Activated T-cell treated with anti-CD3 and anti-CD28 coated beads, Interleukin-2, amount 50 U/mL, for 24 hours (primary cell): ENCODE data around the gene TOR2A.

ENCODE experiments used
- DNase-seq: peaks from one replicate; pipeline ENCODE4 v3.0.0-alpha.2; 2020
- H3K27ac Mint-ChIP-seq: 2 replicates; pipeline ENCODE4 v1.8.0; 2020; ENCODE audit warnings: mild to moderate bottlenecking, mixed read lengths
- H3K27me3 Mint-ChIP-seq: 2 replicates; pipeline ENCODE4 v1.8.0; 2020; ENCODE audit warnings: mixed read lengths
- H3K36me3 Mint-ChIP-seq: 2 replicates; pipeline ENCODE4 v1.8.0; 2020; ENCODE audit warnings: low read depth, mixed read lengths
- H3K4me1 Mint-ChIP-seq: 2 replicates; pipeline ENCODE4 v1.8.0; 2020; ENCODE audit warnings: low read depth, mixed read lengths
- H3K4me3 Mint-ChIP-seq: 2 replicates; pipeline ENCODE4 v1.8.0; 2020; ENCODE audit warnings: mild to moderate bottlenecking, moderate library complexity, mixed read lengths
- H3K9me3 Mint-ChIP-seq: 2 replicates; pipeline ENCODE4 v1.8.0; 2020; ENCODE audit warnings: mixed read lengths

Gene TOR2A

DNA sequence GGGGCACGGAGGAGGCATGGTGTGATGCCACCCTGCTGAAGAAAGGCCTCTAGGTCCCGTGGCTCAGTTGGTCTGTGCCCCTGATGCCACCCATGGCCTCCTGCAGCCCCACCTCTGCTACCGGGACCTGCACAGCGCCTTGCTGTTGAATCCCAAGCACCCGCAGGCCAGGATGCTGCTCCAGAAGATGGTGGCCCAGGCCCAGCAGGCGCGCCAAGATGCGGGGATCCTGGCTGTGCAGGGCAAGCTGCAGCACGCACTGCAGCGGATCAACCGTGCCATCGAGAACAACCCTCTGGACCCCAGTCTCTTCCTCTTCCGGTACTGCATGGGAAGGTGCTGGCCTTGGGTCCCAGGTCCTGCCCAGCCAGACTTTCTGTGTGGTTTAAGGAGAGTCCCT lies 12.1 kb downstream of the TOR2A start:
- DNase-seq: no peak
- H3K27ac Mint-ChIP-seq: no peak overlapping the region
- H3K36me3 Mint-ChIP-seq: no peaks in the 10 kb centered on the region
- no peaks in the 10 kb centered on the region for H3K27me3 Mint-ChIP-seq
- H3K4me3 Mint-ChIP-seq: no peak overlapping the region
- no peaks in the 10 kb centered on the region for H3K9me3 Mint-ChIP-seq
- peaks cover 20% of the 10 kb centered on the region for H3K4me1 Mint-ChIP-seq

DNA sequence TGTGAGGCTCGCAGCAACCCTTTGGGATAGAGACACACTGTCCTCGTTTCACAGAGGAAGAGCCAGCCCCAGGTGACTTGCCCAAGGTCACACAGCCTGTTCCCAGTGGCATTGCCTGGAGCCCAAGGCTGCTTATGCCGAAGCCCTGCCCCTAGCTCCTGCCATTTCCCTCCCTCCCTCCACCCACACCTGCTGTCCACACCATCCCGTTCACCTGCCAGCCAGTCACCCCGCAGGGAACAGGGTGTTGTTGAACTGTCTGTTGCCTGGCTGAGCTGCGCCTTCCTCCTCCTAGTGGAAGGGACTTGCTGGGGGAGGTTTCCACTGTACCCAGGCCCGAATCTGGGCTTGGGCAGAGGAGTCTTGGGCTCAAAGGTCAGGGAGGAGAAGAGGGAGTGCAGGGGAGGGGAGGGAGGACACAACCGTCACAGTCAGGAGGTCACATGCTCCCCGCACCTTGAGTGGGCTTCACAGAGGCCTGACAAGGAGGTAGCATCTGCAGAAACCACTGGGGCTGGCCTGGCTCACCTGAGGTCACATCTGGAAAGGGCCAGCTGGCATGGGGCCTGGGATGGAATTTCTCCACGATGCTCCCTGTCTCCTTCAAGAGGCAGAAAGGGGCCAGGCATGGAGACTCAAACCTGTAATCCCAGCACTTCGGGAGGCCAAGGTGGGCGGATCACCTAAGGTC lies 12.9 kb downstream of the TOR2A start:
- Mint-ChIP-seq H3K27ac (no peak overlapping the region), H3K27me3 (no peaks in the 10 kb centered on the region), H3K9me3 (no peaks in the 10 kb centered on the region), H3K4me3 (no peak overlapping the region), H3K4me1 (peaks cover 20% of the 10 kb centered on the region), H3K36me3 (no peaks in the 10 kb centered on the region)
- DNase-seq: no peak

DNA sequence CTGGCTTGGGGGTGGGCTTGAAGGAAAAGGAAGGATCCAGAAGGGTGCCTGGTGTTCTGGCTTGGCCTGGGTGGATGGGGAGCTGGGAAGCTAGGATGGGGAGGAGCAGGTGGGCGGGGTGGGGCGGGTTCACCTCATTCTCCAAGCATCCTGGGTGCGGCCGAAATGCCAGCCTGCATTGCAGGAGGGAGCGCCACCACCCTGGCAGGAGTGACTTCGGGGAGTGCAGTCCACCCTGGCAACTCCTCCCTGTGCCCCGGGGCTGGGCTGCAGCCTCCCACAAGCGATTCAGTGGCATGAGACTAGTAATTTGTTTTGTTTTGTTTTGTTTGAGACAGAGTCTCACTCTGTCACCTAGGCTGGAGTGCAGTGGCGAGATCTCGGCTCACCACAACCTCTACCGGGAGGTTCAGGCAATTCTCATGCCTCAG lies 13.7 kb downstream of the TOR2A start:
- H3K4me1 Mint-ChIP-seq: peaks cover 21% of the 10 kb centered on the region
- peak overlapping the region; percentile 66 for H3K27ac Mint-ChIP-seq
- no peak overlapping the region for H3K4me3 Mint-ChIP-seq
- no peak for DNase-seq
- no peaks in the 10 kb centered on the region for H3K9me3 Mint-ChIP-seq
- H3K36me3 Mint-ChIP-seq: no peaks in the 10 kb centered on the region
- no peaks in the 10 kb centered on the region for H3K27me3 Mint-ChIP-seq

DNA sequence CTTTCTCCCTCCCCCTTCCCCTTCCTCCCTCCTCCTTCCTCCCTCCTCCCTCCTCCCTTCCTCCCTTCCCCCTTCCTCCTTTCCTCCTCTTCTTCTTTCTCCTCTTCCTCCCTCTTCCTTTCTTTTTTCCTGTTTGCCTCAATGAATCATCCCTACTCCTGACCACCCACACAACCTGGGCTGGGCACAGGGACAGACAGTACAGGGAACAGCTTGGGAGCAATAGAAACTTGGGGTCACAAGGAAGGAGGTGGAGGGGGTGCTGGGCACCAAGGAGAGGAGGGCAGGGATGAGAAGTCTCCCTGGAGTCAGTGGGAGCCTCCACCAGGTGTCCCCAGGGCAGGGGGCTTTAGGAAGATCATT lies 14.2 kb downstream of the TOR2A start:
- Mint-ChIP-seq H3K4me3 (no peak overlapping the region), H3K4me1 (peaks cover 26% of the 10 kb centered on the region), H3K36me3 (no peaks in the 10 kb centered on the region), H3K27me3 (no peaks in the 10 kb centered on the region), H3K27ac (peak overlapping the region; percentile 66), H3K9me3 (no peaks in the 10 kb centered on the region)
- no peak for DNase-seq

DNA sequence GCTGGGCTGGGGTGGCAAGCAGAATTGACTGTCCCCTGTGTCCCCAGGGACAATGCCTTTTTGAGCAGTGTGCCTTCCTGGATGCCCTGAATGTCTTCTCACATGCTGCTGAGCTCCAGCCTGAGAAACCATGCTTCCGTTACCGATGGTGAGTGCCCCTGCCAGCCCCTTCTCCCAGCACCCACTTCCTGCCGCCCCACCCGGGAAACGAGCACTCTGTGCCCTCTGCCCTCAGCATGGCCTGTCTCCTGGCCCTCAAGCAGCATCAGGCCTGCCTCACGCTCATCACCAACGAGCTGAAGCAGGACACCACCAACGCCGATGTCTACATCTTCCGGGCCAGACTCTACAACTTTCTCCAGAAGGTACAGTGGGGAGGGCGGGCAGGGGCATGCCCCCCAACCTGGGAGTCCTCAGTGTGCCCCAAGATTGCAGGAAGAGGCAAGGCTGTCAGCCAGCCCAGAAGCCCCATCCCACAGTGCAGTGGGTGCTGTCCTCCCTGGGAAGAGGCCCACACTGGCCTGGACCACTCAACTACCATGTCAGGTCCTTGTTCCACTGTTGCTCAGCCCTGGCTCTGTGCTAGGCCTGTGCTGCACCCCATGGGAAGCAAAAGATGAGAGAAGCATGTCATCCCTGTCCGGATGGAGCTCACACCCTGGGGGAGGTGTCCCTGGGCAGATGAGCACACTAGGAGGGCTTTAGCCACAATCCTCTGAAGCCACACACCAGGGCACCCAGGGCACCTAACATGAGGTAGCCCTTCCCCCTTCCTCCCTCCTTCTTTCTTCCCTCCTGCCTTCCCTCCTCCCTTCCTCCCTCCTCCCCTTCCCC lies 14.8 kb downstream of the TOR2A start:
- Mint-ChIP-seq H3K4me1 (peaks cover 29% of the 10 kb centered on the region), H3K4me3 (no peak overlapping the region), H3K9me3 (no peaks in the 10 kb centered on the region), H3K27me3 (no peaks in the 10 kb centered on the region), H3K27ac (peak overlapping the region; percentile 85), H3K36me3 (peaks cover 3% of the 10 kb centered on the region)
- peak; percentile 46 for DNase-seq

DNA sequence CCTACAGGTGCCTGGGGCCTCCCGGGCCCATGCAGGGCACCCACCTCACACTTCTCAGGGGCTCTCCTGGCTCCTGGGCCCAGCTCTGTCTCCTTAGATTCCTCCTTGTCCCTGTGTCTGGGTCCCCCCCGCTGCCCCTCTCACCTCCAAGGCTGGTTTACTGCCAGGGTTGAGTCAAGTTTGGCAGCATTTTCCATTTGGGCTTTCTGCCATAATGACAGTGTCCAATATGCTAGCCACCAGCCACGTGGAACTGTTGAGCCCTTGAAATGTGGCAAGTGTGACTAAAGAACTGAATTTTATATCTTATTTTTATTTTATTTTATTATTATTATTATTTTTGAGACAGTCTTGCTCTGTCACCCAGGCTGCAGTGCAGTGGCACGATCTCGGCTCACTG lies 17.3 kb downstream of the TOR2A start:
- Mint-ChIP-seq H3K4me3 (no peak overlapping the region), H3K9me3 (no peaks in the 10 kb centered on the region)

DNA sequence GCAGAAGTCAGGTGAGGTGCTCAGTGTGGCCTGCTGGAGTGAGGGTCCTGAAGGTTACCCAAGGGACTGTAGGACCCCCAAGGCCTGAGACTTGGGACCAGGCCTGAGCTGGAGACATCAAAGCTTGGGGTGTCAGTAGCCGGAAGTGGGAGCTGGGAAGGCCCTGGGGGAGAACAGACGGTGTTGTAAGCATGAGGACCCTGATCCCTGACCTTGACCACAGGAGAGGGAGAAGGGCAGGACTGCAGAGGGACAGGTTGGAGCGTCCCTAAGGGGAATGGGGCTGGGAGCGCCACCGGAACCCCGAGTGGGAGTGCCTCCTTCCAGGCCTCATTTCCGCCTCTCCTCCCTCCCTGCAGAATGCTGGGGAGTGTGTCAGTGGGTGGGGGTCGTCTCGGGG lies 18.7 kb downstream of the TOR2A start:
- peaks cover 10% of the 10 kb centered on the region for H3K36me3 Mint-ChIP-seq
- no peak for DNase-seq

More for the DNA sequence above, 17.3 kb downstream of the TOR2A start:
- Mint-ChIP-seq H3K27ac (no peak overlapping the region), H3K4me1 (peaks cover 34% of the 10 kb centered on the region), H3K36me3 (peaks cover 9% of the 10 kb centered on the region), H3K27me3 (no peaks in the 10 kb centered on the region)
- DNase-seq: no peak

DNA sequence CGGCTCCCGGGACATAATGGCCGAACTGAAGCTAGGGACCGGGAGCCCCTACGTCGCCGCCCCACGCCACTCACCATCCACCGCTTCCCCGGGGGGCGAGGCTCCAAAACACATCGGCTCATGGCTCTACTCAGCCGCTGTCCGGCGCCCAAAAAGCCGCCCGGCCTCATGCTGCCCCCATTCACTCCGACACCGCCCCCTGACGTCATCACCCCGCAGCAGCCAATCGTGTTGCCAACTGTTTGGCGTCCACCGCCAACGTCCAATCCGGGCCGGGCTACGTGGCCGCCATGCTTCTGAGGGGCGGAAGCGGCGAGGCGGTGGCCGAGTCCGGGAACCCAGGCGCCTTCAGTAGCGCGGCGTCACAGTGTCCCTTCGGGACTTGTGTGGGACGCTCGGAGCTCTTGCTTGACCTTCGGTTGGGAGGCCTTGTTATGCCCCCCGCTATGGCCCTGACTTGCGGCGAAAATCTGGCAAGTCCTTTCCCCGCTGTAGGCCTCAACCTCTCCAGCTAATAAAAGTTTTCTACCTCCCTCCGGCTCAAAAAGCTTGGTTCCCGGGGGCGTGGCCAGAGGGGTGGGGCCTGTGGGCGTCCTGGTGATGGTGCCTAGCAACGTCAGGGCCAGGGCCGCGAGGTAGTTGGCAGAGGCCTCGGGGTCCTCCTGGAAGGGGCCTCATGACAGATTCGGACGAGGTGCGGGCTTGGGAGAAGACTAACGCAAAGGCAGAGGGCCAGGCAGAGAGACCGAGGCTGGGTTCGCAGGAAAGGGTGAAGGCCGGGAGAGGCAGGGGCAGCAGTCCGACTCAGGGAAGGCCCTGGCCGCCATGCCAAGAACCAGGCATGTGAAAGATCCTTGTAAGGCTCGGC lies 19.4 kb downstream of the TOR2A start, which contains the start of the genes PTRH1 and TTC16:
Gene PTRH1 (minus strand): TSS at position 194 of the 868 bp plus-strand sequence. CDS start 24 bp downstream, at position 170.
Gene TTC16 (plus strand): TSS at position 610 of the 868 bp plus-strand sequence. CDS start 67 bp downstream, at position 677.
- Mint-ChIP-seq H3K4me1 (peaks cover 38% of the 10 kb centered on the region), H3K4me3 (peak within 1 kb of the TSS; percentile 98), H3K9me3 (no peaks in the 10 kb centered on the region), H3K27me3 (no peaks in the 10 kb centered on the region), H3K36me3 (peaks cover 10% of the 10 kb centered on the region), H3K27ac (peak within 1 kb of the TSS; percentile 98)
- peak; percentile 97 for DNase-seq

More for the DNA sequence above, 18.7 kb downstream of the TOR2A start:
- Mint-ChIP-seq H3K4me1 (peaks cover 36% of the 10 kb centered on the region), H3K4me3 (peak overlapping the region; percentile 98), H3K27ac (peak overlapping the region; percentile 98), H3K9me3 (no peaks in the 10 kb centered on the region), H3K27me3 (no peaks in the 10 kb centered on the region)

DNA sequence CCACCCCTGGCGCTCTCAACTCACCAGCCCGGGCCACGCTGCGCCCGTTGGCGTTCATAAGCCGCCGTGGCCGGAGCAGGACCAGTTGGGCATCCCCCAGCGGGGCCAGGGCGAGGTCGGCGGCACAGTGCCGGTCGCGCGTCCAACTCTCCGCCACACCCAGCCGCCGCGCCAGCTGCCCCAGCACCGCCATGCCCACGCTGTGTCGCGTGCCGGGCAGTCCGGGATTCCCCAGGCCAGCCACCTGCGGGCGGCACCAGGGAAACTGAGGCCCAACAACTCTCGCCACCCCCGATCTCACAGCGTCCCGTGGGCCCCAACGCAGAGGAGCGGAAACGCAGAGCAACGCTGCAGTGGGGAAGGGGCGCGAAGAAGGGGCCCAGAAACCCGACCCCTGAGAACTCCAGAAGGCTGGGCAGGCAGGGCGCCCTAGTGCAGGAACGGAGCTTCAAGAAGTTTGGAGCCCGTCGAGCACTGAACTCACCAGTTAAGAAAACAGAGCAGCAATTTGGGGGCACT lies 20.1 kb downstream of the TOR2A start:
- H3K27me3 Mint-ChIP-seq: no peaks in the 10 kb centered on the region
- peaks cover 12% of the 10 kb centered on the region for H3K36me3 Mint-ChIP-seq
- H3K27ac Mint-ChIP-seq: peak overlapping the region; percentile 98
- H3K4me1 Mint-ChIP-seq: peaks cover 34% of the 10 kb centered on the region
- H3K4me3 Mint-ChIP-seq: peak overlapping the region; percentile 98
- DNase-seq: no peak
- H3K9me3 Mint-ChIP-seq: no peaks in the 10 kb centered on the region

DNA sequence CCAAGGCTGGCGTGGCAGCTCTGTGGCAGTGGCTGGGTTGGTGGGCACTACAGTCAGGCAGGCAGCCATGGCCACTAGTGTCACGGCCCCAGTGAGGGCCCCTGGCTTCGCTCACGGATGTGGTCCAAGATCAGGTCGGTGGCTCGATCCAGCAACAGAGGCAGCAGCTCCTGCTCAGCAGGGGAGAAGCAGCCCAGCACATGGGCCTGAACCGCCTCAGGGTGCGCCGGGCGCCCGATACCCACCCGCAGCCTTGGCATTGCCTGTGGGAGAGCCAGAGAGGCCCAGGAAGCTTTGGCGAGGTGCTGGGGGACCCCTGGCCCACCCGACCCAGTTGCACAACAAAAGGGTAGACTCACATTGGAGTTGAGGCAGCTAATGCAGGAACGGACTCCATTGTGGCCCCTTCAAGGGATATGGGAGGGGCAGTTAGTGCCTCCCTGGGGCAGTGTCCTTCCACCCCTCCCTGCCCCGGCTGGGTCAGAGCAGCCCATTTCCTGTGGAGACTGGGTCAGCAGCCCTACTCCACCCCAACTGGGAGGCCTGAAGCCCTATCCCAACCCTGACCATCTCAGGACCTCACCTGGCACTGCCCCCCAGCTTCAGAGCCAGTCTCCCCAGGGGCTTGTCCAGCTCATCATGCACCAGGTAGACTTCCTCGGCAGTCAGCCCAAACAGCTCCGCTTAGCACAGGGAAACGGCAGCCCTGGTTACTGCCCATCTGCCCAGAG lies 20.9 kb downstream of the TOR2A start:
- no peak for DNase-seq
- Mint-ChIP-seq H3K4me3 (peak overlapping the region; percentile 98), H3K36me3 (peaks cover 13% of the 10 kb centered on the region), H3K9me3 (no peaks in the 10 kb centered on the region), H3K27me3 (no peaks in the 10 kb centered on the region), H3K4me1 (peaks cover 27% of the 10 kb centered on the region), H3K27ac (peak overlapping the region; percentile 64)

DNA sequence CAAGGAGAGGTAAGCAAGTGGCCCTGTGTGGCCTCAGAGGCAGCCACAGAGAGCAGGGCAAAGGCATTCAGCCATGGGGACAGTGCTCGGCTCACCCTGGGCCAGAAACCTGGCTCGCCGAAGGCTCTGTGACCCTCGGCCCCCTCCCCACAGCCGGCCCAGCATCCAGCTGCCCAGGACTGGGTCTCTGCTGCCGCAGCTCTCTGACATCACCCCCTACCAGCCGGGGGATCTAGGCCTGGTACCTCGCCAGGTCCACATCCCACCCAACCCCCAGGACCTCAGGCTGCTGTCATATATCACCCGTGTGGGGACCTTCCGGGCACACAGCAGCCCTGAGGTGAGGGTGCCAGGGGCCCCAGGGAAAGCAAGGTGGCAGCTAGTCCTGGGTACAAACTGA lies 22.2 kb downstream of the TOR2A start:
- H3K4me1 Mint-ChIP-seq: peaks cover 27% of the 10 kb centered on the region
- H3K4me3 Mint-ChIP-seq: no peak overlapping the region
- H3K27me3 Mint-ChIP-seq: no peaks in the 10 kb centered on the region
- no peak overlapping the region for H3K27ac Mint-ChIP-seq
- DNase-seq: no peak
- peaks cover 14% of the 10 kb centered on the region for H3K36me3 Mint-ChIP-seq
- no peaks in the 10 kb centered on the region for H3K9me3 Mint-ChIP-seq

DNA sequence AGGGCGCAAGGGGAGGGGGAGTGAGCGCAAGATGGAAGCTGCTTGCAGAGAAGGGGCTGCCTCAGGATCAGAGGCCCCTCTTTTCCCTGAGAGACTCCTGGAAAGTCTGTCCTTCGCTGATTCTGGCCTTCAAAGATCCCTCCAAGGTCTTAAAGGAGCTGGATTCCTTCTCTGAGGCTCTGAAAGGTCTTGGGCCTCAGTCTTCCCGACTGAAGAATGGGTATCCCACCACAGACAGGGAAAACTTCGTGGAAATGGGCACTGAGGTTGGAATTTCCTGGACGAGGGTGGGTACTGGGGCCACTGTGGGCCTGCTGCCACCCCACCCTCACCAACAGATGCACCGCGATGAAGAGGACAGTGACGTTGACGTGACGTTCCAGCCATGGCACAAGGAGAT lies 22.7 kb downstream of the TOR2A start:
- Mint-ChIP-seq H3K36me3 (peaks cover 14% of the 10 kb centered on the region), H3K4me3 (no peak overlapping the region), H3K4me1 (peaks cover 31% of the 10 kb centered on the region), H3K27ac (no peak overlapping the region), H3K9me3 (no peaks in the 10 kb centered on the region), H3K27me3 (no peaks in the 10 kb centered on the region)
- no peak for DNase-seq

DNA sequence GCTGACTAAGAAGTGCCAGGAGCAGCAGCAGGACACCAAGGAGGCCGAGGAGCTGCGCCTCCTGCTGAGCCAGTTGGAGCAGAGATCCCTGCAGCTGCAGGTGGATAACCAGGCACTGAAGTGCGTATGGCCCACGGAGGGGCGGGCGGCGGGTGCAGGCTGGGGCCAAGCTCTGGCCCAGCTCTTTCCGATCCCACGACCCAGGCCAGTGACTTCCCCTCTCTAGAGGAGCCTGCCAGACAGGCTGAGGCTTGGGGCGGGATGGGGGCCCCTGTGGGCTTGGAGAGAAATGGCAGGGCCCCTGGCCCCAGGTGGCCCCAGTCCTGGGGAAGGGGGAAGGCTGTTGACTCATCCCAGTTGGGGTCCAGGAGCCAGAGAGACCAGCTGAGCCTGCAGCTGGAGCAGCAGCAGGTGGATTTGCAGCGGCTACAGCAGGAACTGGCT lies 23.2 kb downstream of the TOR2A start:
- no peaks in the 10 kb centered on the region for H3K27me3 Mint-ChIP-seq
- H3K9me3 Mint-ChIP-seq: no peaks in the 10 kb centered on the region
- H3K4me1 Mint-ChIP-seq: peaks cover 31% of the 10 kb centered on the region
- H3K4me3 Mint-ChIP-seq: no peak overlapping the region
- H3K36me3 Mint-ChIP-seq: peaks cover 14% of the 10 kb centered on the region
- no peak for DNase-seq
- no peak overlapping the region for H3K27ac Mint-ChIP-seq
